HEK293 (cell line): Measurements from ENCODE around the gene ZNF18.

Source experiments
- ATF2 ChIP-seq: fragments of 450-650 bp; formaldehyde crosslinking; IDR thresholded peaks from 2 replicates; pipeline ENCODE4 v1.5.1; 2016; ENCODE audit warnings: missing biosample characterization, missing genetic modification characterization, low read depth
- GLIS2 ChIP-seq: fragments of 450-650 bp; formaldehyde crosslinking; IDR thresholded peaks from 2 replicates; pipeline ENCODE4 v1.5.1; 2016; ENCODE audit warnings: missing biosample characterization, missing genetic modification characterization
- HOXA7 ChIP-seq: sonication (generic); formaldehyde crosslinking; IDR thresholded peaks from 2 replicates; pipeline ENCODE4 v1.8.1; 2022; ENCODE audit warnings: missing genetic modification reagents, borderline replicate concordance
- KLF16 ChIP-seq: fragments of 450-650 bp; formaldehyde crosslinking; IDR thresholded peaks from 2 replicates; pipeline ENCODE4 v1.5.1; 2017; ENCODE audit warnings: missing biosample characterization, missing genetic modification characterization
- PRDM4 ChIP-seq: fragments of 450-650 bp; formaldehyde crosslinking; IDR thresholded peaks from 2 replicates; pipeline ENCODE4 v1.5.1; 2017; ENCODE audit warnings: missing biosample characterization, missing genetic modification characterization
- SCRT2 ChIP-seq: fragments of 450-650 bp; formaldehyde crosslinking; IDR thresholded peaks from 2 replicates; pipeline ENCODE4 v1.5.1; 2016; ENCODE audit warnings: missing biosample characterization, missing genetic modification characterization
- TCF7L2 ChIP-seq: IDR thresholded peaks from 2 replicates; pipeline ENCODE4 v1.6.1; 2011; ENCODE audit warnings: low read depth, mild to moderate bottlenecking, inconsistent platforms, low read length, moderate library complexity, borderline replicate concordance
- YY1 ChIP-seq: fragments of 450-650 bp; formaldehyde crosslinking; IDR thresholded peaks from 2 replicates; pipeline ENCODE4 v1.5.1; 2018; ENCODE audit warnings: missing biosample characterization, missing genetic modification characterization
- ZBTB20 ChIP-seq: fragments of 450-650 bp; formaldehyde crosslinking; IDR thresholded peaks from 2 replicates; pipeline ENCODE4 v1.5.1; 2016; ENCODE audit warnings: missing biosample characterization, missing genetic modification characterization
- ZBTB7A ChIP-seq: fragments of 450-650 bp; formaldehyde crosslinking; IDR thresholded peaks from 2 replicates; pipeline ENCODE4 v1.5.1; 2016; ENCODE audit warnings: low read depth, missing biosample characterization, missing genetic modification characterization
- ZBTB8A ChIP-seq: fragments of 450-650 bp; formaldehyde crosslinking; IDR thresholded peaks from 2 replicates; pipeline ENCODE4 v1.5.1; 2016; ENCODE audit warnings: missing biosample characterization, missing genetic modification characterization
- ZNF10 ChIP-seq: fragments of 450-650 bp; formaldehyde crosslinking; IDR thresholded peaks from 2 replicates; pipeline ENCODE4 v1.5.1; 2017; ENCODE audit warnings: missing biosample characterization, missing genetic modification characterization
- ZNF121 ChIP-seq: fragments of 450-650 bp; formaldehyde crosslinking; IDR thresholded peaks from 2 replicates; pipeline ENCODE4 v1.5.1; 2016; ENCODE audit warnings: missing biosample characterization, missing genetic modification characterization
- ZNF133 ChIP-seq: fragments of 450-650 bp; formaldehyde crosslinking; IDR thresholded peaks from 2 replicates; pipeline ENCODE4 v1.5.1; 2016; ENCODE audit warnings: missing biosample characterization, missing genetic modification characterization
- ZNF148 ChIP-seq: fragments of 450-650 bp; formaldehyde crosslinking; IDR thresholded peaks from 2 replicates; pipeline ENCODE4 v1.5.0; 2017; ENCODE audit warnings: missing biosample characterization, missing genetic modification characterization, borderline replicate concordance
- ZNF174 ChIP-seq: fragments of 450-650 bp; formaldehyde crosslinking; IDR thresholded peaks from 2 replicates; pipeline ENCODE4 v1.5.0; 2017; ENCODE audit warnings: missing biosample characterization, mild to moderate bottlenecking, missing genetic modification characterization
- ZNF2 ChIP-seq: fragments of 450-650 bp; formaldehyde crosslinking; IDR thresholded peaks from 2 replicates; pipeline ENCODE4 v1.5.1; 2016; ENCODE audit warnings: missing biosample characterization, missing genetic modification characterization
- ZNF302 ChIP-seq: fragments of 450-650 bp; formaldehyde crosslinking; IDR thresholded peaks from 2 replicates; pipeline ENCODE4 v1.5.1; 2016; ENCODE audit warnings: missing biosample characterization, missing genetic modification characterization, low read depth
- ZNF510 ChIP-seq: fragments of 450-650 bp; formaldehyde crosslinking; IDR thresholded peaks from 2 replicates; pipeline ENCODE4 v1.5.1; 2018; ENCODE audit warnings: mild to moderate bottlenecking, missing genetic modification characterization, missing biosample characterization; ENCODE audit not compliant: insufficient replicate concordance
- ZNF707 ChIP-seq: fragments of 450-650 bp; formaldehyde crosslinking; IDR thresholded peaks from 2 replicates; pipeline ENCODE4 v1.5.1; 2016; ENCODE audit warnings: missing biosample characterization, missing genetic modification characterization
- ZNF792 ChIP-seq: fragments of 450-650 bp; formaldehyde crosslinking; IDR thresholded peaks from 2 replicates; pipeline ENCODE4 v1.5.1; 2016; ENCODE audit warnings: missing biosample characterization, missing genetic modification characterization
- ZNF843 ChIP-seq: fragments of 450-650 bp; formaldehyde crosslinking; IDR thresholded peaks from 2 replicates; pipeline ENCODE4 v1.5.1; 2016; ENCODE audit warnings: missing biosample characterization, missing genetic modification characterization
- ZSCAN18 ChIP-seq: fragments of 450-650 bp; formaldehyde crosslinking; IDR thresholded peaks from 2 replicates; pipeline ENCODE4 v1.5.1; 2016; ENCODE audit warnings: missing biosample characterization, missing genetic modification characterization
- ZSCAN30 ChIP-seq: fragments of 450-650 bp; IDR thresholded peaks from 2 replicates; pipeline ENCODE4 v1.5.1; 2018; ENCODE audit warnings: missing biosample characterization, mild to moderate bottlenecking, missing genetic modification characterization, moderate library complexity
- ZXDB ChIP-seq: fragments of 450-650 bp; formaldehyde crosslinking; IDR thresholded peaks from 2 replicates; pipeline ENCODE4 v1.5.1; 2016; ENCODE audit warnings: missing biosample characterization, missing genetic modification characterization

Gene ZNF18

GRCh38 chr17:11997972-11998233, 628 bp upstream of the ZNF18 start (continued):
- TF ChIP-seq ZSCAN30 (tag by site-specific recombination) (no peak), ZNF302 (tag by site-specific recombination) (no peak), ZBTB8A (no peak), ZNF148 (no peak), ZBTB20 (no peak), ZBTB7A (no peak), ZNF174 (no peak), YY1 (tag by site-specific recombination) (no peak), ZNF510 (tag by site-specific recombination) (no peak), GLIS2 (tag by site-specific recombination) (no peak), ZNF707 (tag by site-specific recombination) (no peak), ZSCAN18 (0 out of 2 replicates have a peak, but pooled peaks have one; percentile 10), ZNF2 (tag by site-specific recombination) (0 out of 2 replicates have a peak, but pooled peaks have one; percentile 47), ATF2 (tag by site-specific recombination) (no peak), TCF7L2 (no peak), PRDM4 (peak; percentile 43; the same call in 1 of the 2 replicates), ZNF133 (no peak), ZXDB (tag by site-specific recombination) (no peak), ZNF792 (tag by site-specific recombination) (0 out of 2 replicates have a peak, but pooled peaks have one; percentile 1), ZNF10 (tag by site-specific recombination) (no peak), SCRT2 (tag by site-specific recombination) (no peak), HOXA7 (CRISPR knock-in tag) (no peak), ZNF843 (tag by site-specific recombination) (0 out of 2 replicates have a peak, but pooled peaks have one; percentile 3), KLF16 (tag by site-specific recombination) (no peak; the same call in 1 of the 2 replicates), ZNF121 (tag by site-specific recombination) (no peak)
- TF ChIP-seq, all 188 proteins: peak for 12
